ENCODE data around the gene ESRRG. TPM values are rescaled to one million over a fixed set of nuclear protein-coding genes. Genes with fewer than 3 reads are reported as not detected.
"Not testable (repeated sequence)": the region's sequence is repeated elsewhere in the genome, so short reads cannot be mapped to it uniquely, and the experiment has no call there.

The ESRRG gene
- total RNA-seq, 6 experiments from 2014 or later = 0.05 TPM; not detected in 5

DNA sequence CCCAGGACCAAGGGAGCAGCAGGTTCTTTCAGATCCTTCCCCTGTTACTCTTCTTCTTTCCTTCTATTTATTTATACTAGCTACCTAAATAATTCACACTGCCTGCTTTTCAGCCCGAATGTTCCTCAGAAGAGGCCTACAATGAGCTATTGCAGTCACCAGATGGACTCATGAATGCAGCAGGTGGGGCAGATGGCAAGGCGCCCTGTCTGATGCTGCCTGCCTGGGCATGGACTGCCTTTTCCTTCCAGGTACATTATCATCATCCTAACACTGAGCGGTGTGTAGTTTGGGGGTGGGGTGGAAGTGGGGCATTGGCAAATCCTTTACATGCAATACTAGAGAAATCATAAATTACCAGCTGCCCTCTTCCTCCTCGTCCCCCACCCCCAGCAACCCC is 17.6 kb downstream of the ESRRG start:
- Mint-ChIP-seq H3K4me3 (no peak overlapping the region), H3K27ac (no peak overlapping the region), H3K36me3 (ENCODE audit: low read depth) (no peaks in the 10 kb centered on the region), H3K9me3 (no peaks in the 10 kb centered on the region), H3K27me3 (ENCODE audit: insufficient read depth) (0 out of 2 replicates have a peak, but pooled peaks cover under 1% of the 10 kb centered on the region), H3K4me1 (ENCODE audit: low read depth) (no peaks in the 10 kb centered on the region)
- no peak for DNase-seq
- TF ChIP-seq, protein P1, sequence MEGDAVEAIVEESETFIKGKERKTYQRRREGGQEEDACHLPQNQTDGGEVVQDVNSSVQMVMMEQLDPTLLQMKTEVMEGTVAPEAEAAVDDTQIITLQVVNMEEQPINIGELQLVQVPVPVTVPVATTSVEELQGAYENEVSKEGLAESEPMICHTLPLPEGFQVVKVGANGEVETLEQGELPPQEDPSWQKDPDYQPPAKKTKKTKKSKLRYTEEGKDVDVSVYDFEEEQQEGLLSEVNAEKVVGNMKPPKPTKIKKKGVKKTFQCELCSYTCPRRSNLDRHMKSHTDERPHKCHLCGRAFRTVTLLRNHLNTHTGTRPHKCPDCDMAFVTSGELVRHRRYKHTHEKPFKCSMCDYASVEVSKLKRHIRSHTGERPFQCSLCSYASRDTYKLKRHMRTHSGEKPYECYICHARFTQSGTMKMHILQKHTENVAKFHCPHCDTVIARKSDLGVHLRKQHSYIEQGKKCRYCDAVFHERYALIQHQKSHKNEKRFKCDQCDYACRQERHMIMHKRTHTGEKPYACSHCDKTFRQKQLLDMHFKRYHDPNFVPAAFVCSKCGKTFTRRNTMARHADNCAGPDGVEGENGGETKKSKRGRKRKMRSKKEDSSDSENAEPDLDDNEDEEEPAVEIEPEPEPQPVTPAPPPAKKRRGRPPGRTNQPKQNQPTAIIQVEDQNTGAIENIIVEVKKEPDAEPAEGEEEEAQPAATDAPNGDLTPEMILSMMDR (IDR thresholded peaks at IDR 0.05) = no peak

DNA sequence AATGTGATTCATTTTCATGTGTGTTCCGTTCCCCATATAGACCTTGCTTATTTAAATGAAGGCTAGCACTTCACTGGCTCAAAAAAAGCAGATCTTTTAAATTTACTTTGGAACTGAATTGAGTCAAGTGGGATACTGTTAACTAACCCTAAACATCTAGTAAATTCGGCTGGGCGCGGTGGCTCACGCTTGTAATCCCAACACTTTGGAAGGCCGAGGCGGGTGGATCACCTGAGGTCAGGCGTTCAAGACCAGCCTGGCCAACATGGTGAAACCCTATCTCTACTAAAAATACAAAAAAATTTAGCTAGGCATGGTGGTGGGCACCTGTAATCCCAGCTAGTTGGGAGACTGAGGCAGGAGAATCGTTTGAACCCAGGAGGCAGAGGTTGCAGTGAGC is 19.2 kb downstream of the ESRRG start:
- not testable (repeated sequence) for H3K27ac Mint-ChIP-seq; H3K9me3 Mint-ChIP-seq; H3K36me3 Mint-ChIP-seq (ENCODE audit: low read depth); DNase-seq; H3K4me1 Mint-ChIP-seq (ENCODE audit: low read depth); H3K4me3 Mint-ChIP-seq; H3K27me3 Mint-ChIP-seq (ENCODE audit: insufficient read depth)

DNA sequence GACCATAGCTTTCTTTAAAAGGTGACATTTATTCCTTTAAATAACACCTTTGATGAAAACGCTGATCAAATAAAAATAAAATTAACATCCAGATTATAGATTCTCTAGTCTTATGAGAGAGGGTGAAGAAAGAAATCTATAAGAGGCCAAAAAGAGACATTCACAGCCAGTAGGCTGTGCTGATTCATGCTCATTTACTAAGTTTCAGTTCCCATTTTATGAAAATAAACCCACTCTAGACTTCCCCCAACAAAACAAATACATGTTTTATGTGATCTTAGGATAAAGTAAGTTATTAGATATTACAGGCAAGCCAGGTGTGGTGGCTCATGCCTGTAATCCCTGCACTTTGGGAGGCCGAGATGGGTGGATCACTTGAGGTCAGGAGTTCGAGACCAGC is 21.1 kb downstream of the ESRRG start:
- Mint-ChIP-seq H3K4me3 (no peak overlapping the region), H3K27ac (no peak overlapping the region), H3K9me3 (no peaks in the 10 kb centered on the region; the same call in 1 of the 2 replicates)

DNA sequence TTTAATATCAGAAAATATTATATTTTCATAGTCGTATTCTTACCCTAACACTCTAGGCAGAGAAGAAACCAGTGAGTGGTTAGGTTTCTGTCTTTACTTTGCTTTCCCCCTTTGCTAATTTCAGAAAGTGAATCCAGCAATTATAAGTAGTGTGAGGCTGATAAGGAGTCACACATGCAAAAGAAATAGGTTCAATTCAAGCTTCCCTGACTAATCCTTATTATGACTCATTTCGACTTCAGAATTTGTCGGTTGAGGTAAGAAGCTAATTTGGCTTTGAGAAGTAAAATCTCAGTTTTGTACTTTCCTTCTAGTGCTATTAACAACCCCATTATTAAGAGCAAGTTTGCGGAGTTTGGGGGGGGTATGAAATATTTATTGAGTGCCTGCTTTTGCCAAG is 22.4 kb downstream of the ESRRG start:
- TF ChIP-seq, protein P1 (IDR thresholded peaks at IDR 0.05) = no peak
- no peak overlapping the region for H3K4me3 Mint-ChIP-seq
- no peak overlapping the region for H3K27ac Mint-ChIP-seq
- no peaks in the 10 kb centered on the region for H3K4me1 Mint-ChIP-seq (ENCODE audit: low read depth)
- no peaks in the 10 kb centered on the region; the same call in 1 of the 2 replicates for H3K9me3 Mint-ChIP-seq
- no peak for DNase-seq
- no peaks in the 10 kb centered on the region for H3K36me3 Mint-ChIP-seq (ENCODE audit: low read depth)
- H3K27me3 Mint-ChIP-seq (ENCODE audit: insufficient read depth) = no peaks in the 10 kb centered on the region

More for the DNA sequence above, 21.1 kb downstream of the ESRRG start:
- no peaks in the 10 kb centered on the region for H3K27me3 Mint-ChIP-seq (ENCODE audit: insufficient read depth)
- no peaks in the 10 kb centered on the region for H3K4me1 Mint-ChIP-seq (ENCODE audit: low read depth)
- no peak for DNase-seq
- TF ChIP-seq, protein P1 (IDR thresholded peaks at IDR 0.05) = no peak
- no peaks in the 10 kb centered on the region for H3K36me3 Mint-ChIP-seq (ENCODE audit: low read depth)

DNA sequence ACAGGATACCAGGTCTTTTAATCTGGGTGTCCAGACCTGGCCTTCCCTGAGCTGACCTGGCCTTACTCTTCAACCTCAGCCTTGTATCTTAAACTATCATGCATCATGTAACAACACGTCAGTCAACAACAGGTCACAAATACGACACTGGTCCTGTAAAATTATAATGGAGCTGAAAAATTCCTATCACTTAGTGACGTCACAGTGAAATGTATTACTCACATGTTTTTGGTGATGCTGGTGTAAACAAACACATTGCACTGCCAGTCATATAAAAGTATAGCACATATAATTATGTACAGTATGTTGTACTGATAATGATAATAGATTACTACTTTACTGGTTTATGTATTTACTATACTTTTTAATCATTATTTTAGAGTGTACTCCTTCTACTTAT is 31.5 kb downstream of the ESRRG start:
- H3K27ac Mint-ChIP-seq = no peak overlapping the region
- H3K27me3 Mint-ChIP-seq (ENCODE audit: insufficient read depth) = no peaks in the 10 kb centered on the region; the same call in 1 of the 2 replicates
- H3K4me3 Mint-ChIP-seq = no peak overlapping the region
- peaks cover 5% of the 10 kb centered on the region for H3K9me3 Mint-ChIP-seq
- TF ChIP-seq, protein P1 (IDR thresholded peaks at IDR 0.05) = no peak
- H3K36me3 Mint-ChIP-seq (ENCODE audit: low read depth) = no peaks in the 10 kb centered on the region
- peaks cover 7% of the 10 kb centered on the region; the same call in 1 of the 2 replicates for H3K4me1 Mint-ChIP-seq (ENCODE audit: low read depth)
- no peak for DNase-seq

DNA sequence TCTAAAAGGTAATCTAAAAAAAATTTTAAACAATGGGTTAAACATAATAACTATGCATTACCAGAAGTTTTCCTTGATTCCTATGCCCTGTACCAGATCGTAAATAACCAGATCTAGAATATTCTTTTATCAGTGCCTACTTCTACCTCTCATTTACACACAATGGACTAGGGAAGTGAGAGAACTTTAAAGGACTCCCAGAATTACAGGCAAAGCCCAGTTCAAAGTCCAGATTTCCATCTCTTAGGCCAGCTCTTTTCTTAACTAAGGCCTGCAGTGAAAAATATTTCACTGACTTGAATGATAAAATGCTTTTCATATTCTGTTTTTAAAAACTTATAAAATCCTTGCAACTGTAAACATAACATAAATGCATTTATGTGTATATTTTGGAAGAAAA is 32.6 kb downstream of the ESRRG start:
- DNase-seq = no peak
- H3K27ac Mint-ChIP-seq = no peak overlapping the region
- peaks cover 5% of the 10 kb centered on the region for H3K9me3 Mint-ChIP-seq
- no peak overlapping the region for H3K4me3 Mint-ChIP-seq
- H3K27me3 Mint-ChIP-seq (ENCODE audit: insufficient read depth) = no peaks in the 10 kb centered on the region; the same call in 1 of the 2 replicates
- no peaks in the 10 kb centered on the region for H3K36me3 Mint-ChIP-seq (ENCODE audit: low read depth)
- TF ChIP-seq, protein P1 (IDR thresholded peaks at IDR 0.05) = no peak
- peaks cover 7% of the 10 kb centered on the region; the same call in 1 of the 2 replicates for H3K4me1 Mint-ChIP-seq (ENCODE audit: low read depth)
